Raji (cell line): Measurements from ENCODE around the gene ECD.

Experiments
- POLR2A ChIP-seq: IDR thresholded peaks from 2 replicates; pipeline ENCODE4 v1.6.1; 2011; ENCODE audit warnings: low read depth, low read length, control low read depth; ENCODE audit not compliant: insufficient read depth

ECD gene

GRCh38 chr10:73167783-73168464 is at the start of gene ECD, which contains the start of gene FAM149B1:
Gene ECD, minus strand, starts transcription at chr10:73168008. Its CDS starts 4,071 bp downstream, at chr10:73163937.
Gene FAM149B1, plus strand, starts transcription at chr10:73168119. Its CDS starts 221 bp downstream, at chr10:73168340.
- TF ChIP-seq POLR2A, result peak; percentile 89

GRCh38 chr10:73215749-73216148 is 47.9 kb upstream of the ECD start:
- no peak for TF ChIP-seq POLR2A

GRCh38 chr10:73211106-73211811 is 43.5 kb upstream of the ECD start:
- TF ChIP-seq POLR2A, result no peak

GRCh38 chr10:73210395-73211105 is 42.7 kb upstream of the ECD start:
- no peak for TF ChIP-seq POLR2A

- TF ChIP-seq POLR2A, result no peak
These were observed 41.9 kb upstream of the ECD start for GRCh38 chr10:73209705-73210104.

GRCh38 chr10:73207883-73208282 is 40.1 kb upstream of the ECD start:
- TF ChIP-seq POLR2A, result no peak

- TF ChIP-seq POLR2A, result no peak
These were observed 38.6 kb upstream of the ECD start for GRCh38 chr10:73206385-73206784.

- TF ChIP-seq POLR2A, result no peak
These were observed 38.1 kb upstream of the ECD start for GRCh38 chr10:73205890-73206289.

GRCh38 chr10:73205081-73205480 is 37.3 kb upstream of the ECD start:
- no peak for TF ChIP-seq POLR2A

GRCh38 chr10:73190188-73190587 is 22.4 kb upstream of the ECD start:
- no peak for TF ChIP-seq POLR2A

- TF ChIP-seq POLR2A, result no peak
These were observed 18.5 kb upstream of the ECD start for GRCh38 chr10:73186266-73186665.

- no peak for TF ChIP-seq POLR2A
These were observed 16.0 kb upstream of the ECD start for GRCh38 chr10:73183667-73184281.

- no peak for TF ChIP-seq POLR2A
These were observed 14.8 kb upstream of the ECD start for GRCh38 chr10:73182568-73182967.

- TF ChIP-seq POLR2A, result no peak
These were observed 6.5 kb upstream of the ECD start for GRCh38 chr10:73174148-73174925.

GRCh38 chr10:73172867-73173266 is 5.1 kb upstream of the ECD start:
- TF ChIP-seq POLR2A, result no peak
